ENCODE results near the gene AFF3.

The AFF3 gene

GRCh38 chr2:99890568-99891427 is 251.6 kb downstream of the AFF3 start:
- DNase-seq: no peak

- DNase-seq: no peak
These were observed 253.8 kb downstream of the AFF3 start for GRCh38 chr2:99888617-99889016.

DNA sequence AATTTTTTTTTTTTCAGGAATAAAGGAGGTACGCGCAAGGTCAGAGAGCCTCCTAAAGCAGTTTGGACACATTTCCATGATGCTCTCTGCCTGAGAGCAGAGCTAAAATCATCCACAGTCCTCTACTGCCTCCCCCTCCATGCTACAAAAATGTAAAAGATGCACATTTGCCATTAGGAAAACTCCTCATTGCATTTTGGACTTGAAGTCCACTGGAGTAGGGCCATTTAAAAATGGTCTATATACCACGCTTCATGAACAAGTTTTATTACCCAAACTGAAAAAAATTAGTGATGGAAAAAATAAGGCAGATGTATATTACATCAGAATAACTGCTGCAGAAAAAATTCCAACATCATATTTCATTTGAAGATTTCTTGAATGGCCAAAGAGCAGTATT is 256.0 kb downstream of the AFF3 start:
- DNase-seq: no peak

GRCh38 chr2:99883358-99883757 is 259.0 kb downstream of the AFF3 start:
- no peak for DNase-seq

DNA sequence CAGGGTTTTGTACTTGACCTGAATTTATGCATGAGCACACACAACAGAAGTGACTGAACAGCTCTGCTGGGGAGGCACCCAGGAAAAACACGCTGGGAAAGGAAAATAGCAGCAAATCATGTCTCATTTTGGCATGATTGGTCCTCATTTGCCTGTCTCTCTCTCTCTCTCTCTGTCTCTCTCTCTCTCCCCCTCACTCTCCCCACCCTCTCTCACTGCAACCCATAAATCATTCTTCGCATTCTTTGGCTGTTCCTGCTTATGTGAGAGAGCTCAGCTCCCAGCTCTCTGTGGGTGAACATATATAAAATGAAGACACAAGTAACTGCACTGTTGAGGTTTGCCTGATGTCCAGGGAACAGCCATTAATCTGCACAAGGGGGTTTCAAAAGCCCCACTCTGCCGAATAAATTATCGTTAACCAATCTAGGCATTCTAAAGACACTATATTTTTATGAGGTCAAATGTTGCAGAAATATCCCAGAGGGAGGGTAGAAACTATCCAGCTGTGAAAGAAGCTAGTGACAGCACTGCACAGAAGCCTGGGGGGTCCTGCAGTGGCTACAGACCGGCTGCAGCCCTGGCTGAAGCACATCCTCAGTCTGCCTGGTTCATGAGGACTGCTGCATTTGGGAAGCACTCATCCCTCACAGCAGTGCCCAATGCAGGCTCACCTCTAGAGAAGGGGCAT is 260.3 kb downstream of the AFF3 start:
- peak in 2 of 51 donors; percentile 29 to 40 for DNase-seq

DNA sequence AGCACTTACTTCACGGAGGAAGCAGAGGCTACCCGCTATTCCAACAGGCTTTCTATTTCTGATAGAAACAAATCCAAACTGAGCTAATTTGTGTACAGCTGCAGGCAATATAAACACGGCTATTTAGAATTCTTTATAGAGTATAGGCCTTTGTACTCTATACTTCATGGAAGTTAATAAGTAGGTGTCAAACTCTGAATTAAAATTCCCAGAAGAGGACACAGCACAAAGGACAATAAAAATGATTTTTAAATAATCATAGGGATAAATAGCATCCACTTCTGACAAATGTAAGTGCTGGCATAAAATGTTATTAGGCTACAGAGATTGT is 261.5 kb downstream of the AFF3 start:
- no peak for DNase-seq

DNA sequence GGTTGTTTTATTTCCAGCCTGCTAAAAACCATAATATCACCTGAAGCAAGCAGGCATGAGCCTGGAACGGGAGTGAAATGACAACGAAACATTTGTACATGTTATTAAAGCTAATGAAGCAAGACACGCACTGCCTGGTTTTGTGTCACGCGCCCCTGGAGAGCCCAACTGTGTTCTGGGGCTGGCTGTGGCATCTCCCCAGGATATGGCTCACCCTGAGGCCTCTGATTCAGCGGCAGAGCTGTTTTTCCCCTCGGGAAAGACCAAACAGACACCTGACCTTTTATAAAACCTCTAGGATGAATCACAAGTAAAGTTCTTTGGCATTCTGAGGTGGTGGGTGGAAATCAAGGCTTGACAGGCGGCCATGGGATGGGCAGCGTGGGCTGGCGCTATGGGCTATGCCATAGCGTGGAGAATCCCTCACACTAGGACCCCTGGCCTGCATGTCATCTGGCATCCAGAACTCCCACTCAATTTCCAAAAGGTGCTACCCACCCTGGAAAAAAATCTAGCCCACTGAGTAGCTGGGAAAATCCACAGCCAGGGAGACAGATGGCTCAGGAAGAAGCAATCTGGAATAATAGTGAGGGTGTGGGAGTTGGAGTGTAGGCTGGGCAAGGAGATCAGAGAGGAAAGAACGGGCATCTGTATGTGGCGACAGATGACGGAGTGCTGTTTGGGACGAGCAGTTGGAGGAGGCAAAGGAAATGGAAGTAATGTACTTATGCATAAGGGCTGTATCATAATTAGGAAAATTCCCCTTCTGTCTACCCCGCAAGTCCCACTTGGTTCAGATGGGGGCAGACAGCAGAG is 262.0 kb downstream of the AFF3 start:
- peak in 1 of 51 donors; percentile 39 for DNase-seq

DNA sequence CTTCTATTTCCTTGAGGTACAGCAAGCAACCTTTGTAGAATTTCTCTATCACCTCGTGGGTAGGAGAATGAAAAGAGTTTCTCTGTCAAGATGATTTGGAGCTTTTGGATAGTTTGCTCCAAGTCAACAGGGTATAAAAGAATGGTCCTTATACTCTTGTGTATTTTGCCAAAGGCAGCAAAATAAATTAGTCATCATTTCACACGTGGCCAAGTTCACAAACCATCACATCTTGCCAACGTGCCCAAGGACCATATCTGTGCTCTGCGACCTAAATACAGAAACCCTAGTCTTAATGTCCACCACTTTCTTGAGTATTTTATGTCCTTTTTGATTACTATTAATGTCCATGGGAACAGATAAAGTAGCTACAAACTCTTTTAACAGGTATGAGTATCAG is 262.9 kb downstream of the AFF3 start:
- DNase-seq: no peak

- no peak for DNase-seq
These were observed 263.6 kb downstream of the AFF3 start for GRCh38 chr2:99878581-99879350.

- no peak for DNase-seq
These were observed 264.4 kb downstream of the AFF3 start for GRCh38 chr2:99877963-99878362.

DNA sequence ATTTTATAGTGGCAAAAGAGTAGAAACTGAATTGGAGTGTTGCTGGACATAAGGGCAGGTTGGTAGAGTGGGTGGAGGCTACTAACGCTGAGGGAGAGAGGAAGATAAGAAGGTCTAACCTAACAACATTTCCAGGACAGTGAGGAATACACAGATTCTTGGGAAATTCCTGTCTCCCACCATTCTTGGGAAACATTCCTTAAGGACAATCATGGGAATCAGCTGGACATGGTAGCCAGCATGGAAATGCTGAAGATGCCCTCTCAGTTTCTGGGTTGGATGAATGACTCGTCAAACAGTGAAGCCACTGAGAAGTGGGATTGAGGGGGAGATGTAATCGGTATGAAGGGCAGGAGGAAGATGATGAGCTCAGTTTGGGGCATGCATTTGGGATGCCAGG is 265.4 kb downstream of the AFF3 start:
- DNase-seq: no peak

- no peak for DNase-seq
These were observed 266.7 kb downstream of the AFF3 start for GRCh38 chr2:99875627-99876201.

- DNase-seq: no peak
These were observed 274.1 kb downstream of the AFF3 start for GRCh38 chr2:99868260-99868659.

DNA sequence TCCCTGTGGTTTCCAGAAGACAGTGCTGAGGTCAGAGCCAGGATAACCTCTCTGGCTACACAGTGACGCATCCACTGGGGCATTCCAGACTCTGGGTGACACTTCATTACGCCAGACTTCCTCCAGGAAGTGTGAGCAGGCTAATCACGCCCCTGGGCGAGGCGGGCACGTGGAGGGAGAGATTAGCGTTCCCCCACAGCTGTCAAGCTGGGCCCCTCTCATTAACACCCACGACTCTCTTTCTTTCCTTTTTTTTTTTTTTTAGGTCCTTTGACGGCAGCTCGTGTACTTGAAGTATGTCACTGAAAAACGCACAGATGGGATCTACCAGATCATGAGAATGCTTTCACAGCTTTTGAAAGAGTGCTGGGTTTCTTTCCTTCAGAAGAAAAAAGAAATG is 274.6 kb downstream of the AFF3 start:
- peak in 1 of 51 donors; percentile 11 for DNase-seq

DNA sequence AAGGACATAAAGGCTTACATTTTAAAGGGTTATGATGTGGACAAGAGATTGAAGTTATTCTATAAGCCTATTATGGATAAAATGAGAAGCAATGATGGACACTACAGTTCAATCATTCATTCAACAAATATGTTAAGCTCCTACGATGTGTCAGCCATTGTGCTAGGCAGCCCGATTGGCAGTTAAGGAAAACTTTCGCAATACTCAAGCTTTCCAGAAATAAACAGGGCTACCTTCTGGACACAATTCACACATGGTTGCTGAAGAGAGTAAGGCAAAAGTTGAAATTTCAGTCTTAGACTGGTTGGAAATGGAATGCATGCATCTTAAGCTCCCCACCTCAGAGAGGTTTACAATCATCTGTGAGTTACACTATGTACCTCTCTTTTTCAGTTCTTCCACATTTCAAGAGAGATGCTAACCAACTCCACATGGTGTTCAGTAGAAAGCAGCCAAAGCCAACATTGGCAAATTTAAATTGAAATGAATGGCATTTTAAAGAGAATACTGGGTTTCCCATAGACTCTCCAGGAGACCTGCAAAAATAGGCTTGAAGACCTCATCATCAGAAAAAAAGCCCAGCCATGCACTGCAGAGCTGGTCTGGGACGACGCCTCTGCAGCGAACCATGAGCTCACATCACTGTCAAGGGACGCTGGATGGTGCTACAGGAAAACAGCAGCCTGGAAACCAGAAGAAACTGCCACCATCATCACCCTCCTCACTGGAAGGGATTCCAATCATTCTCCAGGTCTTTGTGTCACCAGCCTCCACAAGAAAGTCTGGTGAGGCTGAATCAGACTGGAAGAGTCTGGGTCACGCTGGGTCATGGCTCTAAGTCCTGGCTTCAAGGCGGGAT is 276.3 kb downstream of the AFF3 start:
- no peak for DNase-seq

DNA sequence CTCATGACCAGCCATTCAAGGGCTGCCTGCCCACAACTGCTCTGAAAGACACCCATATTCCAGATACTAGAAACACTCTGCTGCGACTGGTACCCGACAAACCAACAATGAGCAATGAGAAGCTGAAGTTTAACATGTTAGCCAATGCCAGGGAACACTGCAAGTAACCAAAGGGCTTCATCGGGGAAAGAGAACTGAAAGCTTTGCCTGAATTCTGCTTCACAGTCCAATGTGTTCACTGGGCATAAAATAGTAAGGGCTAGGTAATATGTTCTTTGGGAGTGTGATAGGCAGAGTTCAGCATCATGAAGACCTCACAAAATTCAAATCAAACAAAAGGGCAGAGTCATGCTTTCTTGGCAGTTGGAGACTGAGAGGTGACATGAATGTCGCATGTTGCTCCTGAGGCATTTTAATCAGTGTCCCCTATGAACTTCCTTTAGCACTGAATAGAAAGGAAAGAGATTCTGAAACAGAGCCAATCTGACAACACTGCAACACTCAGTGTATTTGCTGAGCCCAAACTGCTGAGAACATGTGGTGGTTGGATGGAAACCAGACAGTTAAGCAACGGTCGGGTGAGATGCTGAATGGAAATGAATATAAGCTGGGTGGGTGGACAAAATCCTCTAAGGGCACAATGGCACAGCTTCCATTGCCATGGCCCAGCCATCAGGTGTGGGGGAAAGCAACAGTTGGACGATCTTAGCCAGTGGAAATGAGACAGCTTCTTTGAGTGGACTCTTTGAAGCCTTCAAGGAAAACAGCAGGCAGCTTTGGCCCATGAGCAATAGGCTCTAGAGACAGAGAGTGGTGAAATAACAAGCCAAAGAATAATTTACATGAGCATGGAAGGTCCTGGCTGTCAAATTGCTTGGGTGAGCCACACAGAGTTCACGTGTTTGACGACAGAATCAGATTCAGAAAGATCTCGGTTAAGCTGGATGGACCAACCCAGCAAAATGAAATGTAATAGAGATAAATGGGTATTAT is 277.5 kb downstream of the AFF3 start:
- DNase-seq: peak in 2 of 51 donors; percentile 10 to 27

DNA sequence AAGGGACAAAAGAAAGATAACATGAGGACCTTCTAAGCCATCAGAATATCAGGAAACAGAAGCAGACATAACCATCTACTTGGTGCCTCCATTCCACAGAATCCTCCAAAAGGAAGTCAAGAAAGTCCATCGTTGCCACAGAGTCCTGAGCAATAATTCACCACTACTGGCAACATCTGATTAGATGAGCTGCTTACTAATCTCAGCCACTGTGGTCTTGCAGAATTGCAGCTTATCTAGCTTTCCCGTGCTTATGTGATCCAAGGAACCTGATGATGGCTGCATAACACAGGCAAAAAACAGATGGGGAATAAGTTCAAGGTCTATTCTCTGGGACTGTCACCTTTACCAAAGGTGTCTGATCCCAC is 278.5 kb downstream of the AFF3 start:
- DNase-seq: no peak

DNA sequence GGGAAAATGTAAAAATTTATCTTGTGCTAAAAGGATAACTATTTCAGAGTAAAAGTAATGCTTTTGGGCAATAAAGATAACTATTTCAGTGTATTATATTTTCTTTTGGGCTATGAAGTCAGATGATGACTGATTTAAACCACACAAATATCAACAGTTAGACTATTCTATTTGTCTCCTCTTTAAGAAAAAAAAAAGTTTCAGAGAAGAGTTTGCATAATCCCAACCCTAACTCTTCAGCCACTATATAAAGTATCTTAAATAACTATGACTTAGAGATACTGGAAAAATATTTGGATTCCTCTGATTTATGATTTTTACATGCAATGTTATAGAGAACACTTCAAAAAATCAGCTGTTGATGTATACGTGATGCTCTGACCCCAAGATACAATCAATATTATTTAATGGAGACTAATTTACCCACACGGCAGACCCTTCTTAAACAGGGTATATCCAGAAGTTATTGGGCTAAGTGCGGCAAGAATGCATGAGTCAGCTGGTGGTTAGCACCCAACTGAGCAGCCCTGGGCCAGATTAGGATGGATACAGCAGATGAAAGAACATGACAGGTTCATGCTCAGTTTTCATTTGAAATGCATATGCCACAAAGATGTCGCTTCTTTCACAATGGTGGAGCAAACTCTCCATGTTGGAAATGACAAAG is 279.0 kb downstream of the AFF3 start:
- no peak for DNase-seq
